ENCODE data around the gene GRIK4. TPM values are rescaled to one million over a fixed set of nuclear protein-coding genes. Genes with fewer than 3 reads are reported as not detected.

Gene GRIK4
- total RNA-seq, 1 experiment from 2014 or later = 3.3 TPM

DNA sequence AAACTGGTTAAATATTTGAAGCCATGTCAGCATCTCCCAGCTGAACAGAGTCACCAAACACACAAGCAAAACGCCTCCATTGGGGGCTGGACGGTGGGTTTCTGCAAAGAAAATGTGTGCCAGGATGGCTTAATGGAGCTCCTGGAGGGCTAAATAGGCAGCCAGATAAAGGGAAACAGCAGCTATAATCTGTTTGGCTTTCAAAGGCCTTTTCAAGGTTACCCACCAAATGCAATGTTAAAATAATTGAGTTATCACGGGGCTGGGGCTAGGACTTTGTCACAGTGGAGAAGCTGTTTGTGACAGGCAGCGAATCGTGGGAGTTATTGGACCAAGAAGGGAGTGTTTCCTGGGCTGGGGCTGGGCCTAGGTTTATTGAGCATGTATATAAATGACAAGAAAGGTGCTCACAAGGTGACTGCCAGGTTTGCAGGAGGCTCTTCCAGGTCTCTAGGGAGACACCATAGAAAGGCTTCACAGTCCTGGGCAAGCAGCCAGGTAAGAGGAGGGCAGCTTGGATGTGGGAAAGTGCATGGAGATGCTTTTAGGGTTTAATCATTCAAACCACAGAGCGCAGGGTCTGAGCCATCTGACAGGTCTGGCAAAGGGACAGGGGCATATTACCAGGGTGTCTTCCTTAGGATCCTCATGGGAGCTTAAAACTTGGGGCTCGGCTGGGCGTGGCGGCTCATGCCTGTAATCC is 28.3 kb downstream of the GRIK4 start (continued):
- no peak for TF ChIP-seq ZNF532 (CRISPR knock-in tag; IDR thresholded peaks at IDR 0.05; ENCODE audit: borderline replicate concordance)

DNA sequence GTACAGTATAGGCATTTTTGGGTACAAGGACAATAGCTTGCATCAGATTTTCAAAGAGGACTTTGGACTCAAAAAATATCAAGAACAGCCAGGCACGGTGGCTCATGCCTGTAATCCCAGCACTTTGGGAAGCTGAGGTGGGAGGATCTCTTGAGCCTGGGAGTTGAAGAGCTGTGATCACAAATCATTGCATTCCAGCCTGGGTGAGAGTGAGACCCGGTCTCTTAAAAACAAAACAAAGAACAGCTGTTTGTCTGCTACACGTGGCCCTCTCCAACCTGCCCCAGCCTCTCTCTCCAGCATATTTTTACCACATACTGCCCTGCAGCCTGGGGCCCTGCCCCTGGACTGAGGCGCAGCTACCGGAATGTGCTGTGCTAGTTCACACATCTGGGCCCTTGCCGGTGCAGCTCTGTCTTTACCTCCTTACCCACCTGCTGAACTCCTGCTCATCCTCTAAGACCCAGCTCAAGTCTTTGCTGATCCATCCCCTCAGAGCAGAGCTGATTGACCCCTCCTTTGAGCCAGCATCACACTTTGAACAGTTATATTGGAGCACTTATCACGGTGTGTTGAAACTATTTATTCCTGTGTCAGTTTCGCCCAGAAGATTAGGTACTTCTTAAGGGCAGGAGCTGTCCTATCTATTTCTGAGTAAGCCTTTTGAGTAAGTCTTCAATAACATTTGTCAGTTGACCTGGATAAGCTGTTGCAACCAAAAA is 29.4 kb downstream of the GRIK4 start:
- ChIA-PET POLR2A (no interaction called here), CTCF (interaction anchor here (0.6 to 3.1 kb wide), 8 partner anchors 13 to 207 kb away, joined by 3 to 19 read pairs (median 6); no protein-coding TSS in a partner anchor)
- H3K4me3 Mint-ChIP-seq = no peak overlapping the region
- DNase-seq (ENCODE audit: low spot score) (no peak), ATAC-seq (peak; percentile 48)
- H3K27ac Mint-ChIP-seq = no peak overlapping the region
- peaks cover 10% of the 10 kb centered on the region for H3K4me1 Mint-ChIP-seq
- H3K27me3 Mint-ChIP-seq (ENCODE audit: low read depth) = no peaks in the 10 kb centered on the region
- TF ChIP-seq ZBTB21 (CRISPR knock-in tag; IDR thresholded peaks at IDR 0.05; ENCODE audit: borderline replicate concordance) (no peak), GABPB1 (CRISPR knock-in tag; IDR thresholded peaks at IDR 0.05) (peak; percentile 94)
- no peaks in the 10 kb centered on the region for H3K36me3 Mint-ChIP-seq
- H3K9me3 Mint-ChIP-seq = peaks cover 4% of the 10 kb centered on the region; the same call in 1 of the 2 replicates

DNA sequence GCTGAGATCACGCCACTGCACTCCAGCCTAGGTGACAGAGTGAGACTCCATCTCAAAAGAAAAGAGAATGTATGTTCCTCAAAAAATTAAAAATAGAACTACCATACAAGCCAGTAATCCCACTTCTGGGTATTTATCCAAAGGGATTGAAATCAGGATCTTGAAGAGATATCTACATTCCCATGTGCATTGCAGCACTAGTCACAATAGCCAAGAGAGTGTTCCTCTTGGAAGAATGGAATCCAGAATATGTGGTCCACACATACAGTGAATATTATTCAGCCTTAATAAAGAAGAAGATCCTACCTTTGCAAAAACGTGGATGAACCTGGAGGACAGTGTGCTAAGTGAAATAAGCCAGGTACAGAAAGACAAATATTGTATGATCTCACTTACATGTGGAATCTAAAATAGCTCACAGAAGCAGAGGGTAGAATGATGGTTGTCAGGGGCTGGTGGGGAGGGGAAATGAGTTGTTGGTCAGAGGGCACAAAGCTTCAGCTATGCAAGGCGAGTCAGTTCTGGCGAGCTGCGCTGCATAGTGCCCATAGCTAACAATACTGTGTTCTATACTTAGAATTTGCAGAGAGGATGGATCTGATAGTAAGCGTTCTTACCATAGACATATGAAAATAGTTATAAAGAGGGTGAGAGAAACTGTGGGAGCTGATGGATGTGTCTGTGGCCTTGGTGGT is 32.1 kb downstream of the GRIK4 start:
- ATAC-seq = no peak
- H3K27ac Mint-ChIP-seq = 0 out of 2 replicates have a peak overlapping the region, but pooled peaks have one; percentile 8
- POLR2A ChIA-PET = no interaction called here
- H3K9me3 Mint-ChIP-seq = peaks cover 4% of the 10 kb centered on the region; the same call in 1 of the 2 replicates
- no peak overlapping the region for H3K4me3 Mint-ChIP-seq
- H3K27me3 Mint-ChIP-seq (ENCODE audit: low read depth) = no peaks in the 10 kb centered on the region
- TF ChIP-seq NR1H2 (CRISPR knock-in tag; IDR thresholded peaks at IDR 0.05) = no peak
- TF ChIP-seq CREM (CRISPR knock-in tag; IDR thresholded peaks at IDR 0.05) = no peak
- TF ChIP-seq, protein P1, sequence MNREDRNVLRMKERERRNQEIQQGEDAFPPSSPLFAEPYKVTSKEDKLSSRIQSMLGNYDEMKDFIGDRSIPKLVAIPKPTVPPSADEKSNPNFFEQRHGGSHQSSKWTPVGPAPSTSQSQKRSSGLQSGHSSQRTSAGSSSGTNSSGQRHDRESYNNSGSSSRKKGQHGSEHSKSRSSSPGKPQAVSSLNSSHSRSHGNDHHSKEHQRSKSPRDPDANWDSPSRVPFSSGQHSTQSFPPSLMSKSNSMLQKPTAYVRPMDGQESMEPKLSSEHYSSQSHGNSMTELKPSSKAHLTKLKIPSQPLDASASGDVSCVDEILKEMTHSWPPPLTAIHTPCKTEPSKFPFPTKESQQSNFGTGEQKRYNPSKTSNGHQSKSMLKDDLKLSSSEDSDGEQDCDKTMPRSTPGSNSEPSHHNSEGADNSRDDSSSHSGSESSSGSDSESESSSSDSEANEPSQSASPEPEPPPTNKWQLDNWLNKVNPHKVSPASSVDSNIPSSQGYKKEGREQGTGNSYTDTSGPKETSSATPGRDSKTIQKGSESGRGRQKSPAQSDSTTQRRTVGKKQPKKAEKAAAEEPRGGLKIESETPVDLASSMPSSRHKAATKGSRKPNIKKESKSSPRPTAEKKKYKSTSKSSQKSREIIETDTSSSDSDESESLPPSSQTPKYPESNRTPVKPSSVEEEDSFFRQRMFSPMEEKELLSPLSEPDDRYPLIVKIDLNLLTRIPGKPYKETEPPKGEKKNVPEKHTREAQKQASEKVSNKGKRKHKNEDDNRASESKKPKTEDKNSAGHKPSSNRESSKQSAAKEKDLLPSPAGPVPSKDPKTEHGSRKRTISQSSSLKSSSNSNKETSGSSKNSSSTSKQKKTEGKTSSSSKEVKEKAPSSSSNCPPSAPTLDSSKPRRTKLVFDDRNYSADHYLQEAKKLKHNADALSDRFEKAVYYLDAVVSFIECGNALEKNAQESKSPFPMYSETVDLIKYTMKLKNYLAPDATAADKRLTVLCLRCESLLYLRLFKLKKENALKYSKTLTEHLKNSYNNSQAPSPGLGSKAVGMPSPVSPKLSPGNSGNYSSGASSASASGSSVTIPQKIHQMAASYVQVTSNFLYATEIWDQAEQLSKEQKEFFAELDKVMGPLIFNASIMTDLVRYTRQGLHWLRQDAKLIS (CRISPR knock-in tag; IDR thresholded peaks at IDR 0.05; ENCODE audit: borderline replicate concordance) = no peak
- no peak for TF ChIP-seq ATF1 (CRISPR knock-in tag; IDR thresholded peaks at IDR 0.05)
- TF ChIP-seq, protein P2, sequence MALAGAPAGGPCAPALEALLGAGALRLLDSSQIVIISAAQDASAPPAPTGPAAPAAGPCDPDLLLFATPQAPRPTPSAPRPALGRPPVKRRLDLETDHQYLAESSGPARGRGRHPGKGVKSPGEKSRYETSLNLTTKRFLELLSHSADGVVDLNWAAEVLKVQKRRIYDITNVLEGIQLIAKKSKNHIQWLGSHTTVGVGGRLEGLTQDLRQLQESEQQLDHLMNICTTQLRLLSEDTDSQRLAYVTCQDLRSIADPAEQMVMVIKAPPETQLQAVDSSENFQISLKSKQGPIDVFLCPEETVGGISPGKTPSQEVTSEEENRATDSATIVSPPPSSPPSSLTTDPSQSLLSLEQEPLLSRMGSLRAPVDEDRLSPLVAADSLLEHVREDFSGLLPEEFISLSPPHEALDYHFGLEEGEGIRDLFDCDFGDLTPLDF (CRISPR knock-in tag; IDR thresholded peaks at IDR 0.05) = no peak
- no peak for TF ChIP-seq ZNF532 (CRISPR knock-in tag; IDR thresholded peaks at IDR 0.05; ENCODE audit: borderline replicate concordance)
- TF ChIP-seq SOX15 (CRISPR knock-in tag; IDR thresholded peaks at IDR 0.05) = no peak
- TF ChIP-seq JUN (CRISPR knock-in tag; IDR thresholded peaks at IDR 0.05) = no peak
- TF ChIP-seq CDX4 (CRISPR knock-in tag; IDR thresholded peaks at IDR 0.05; ENCODE audit: borderline replicate concordance) = no peak
- H3K4me1 Mint-ChIP-seq = peaks cover 28% of the 10 kb centered on the region
- H3K36me3 Mint-ChIP-seq = no peaks in the 10 kb centered on the region
- CTCF ChIA-PET = interaction anchor here (1.6 kb wide), 1 partner anchor 32 kb away, joined by 6 read pairs; the partner anchor contains the start of gene GRIK4
- no peak for DNase-seq (ENCODE audit: low spot score)

Measured in WTC11 (cell line).